Small intestine (tissue), 7 donors: ENCODE results near the gene USH2A. TPM values are rescaled to one million over a fixed set of nuclear protein-coding genes. Genes with fewer than 3 reads are reported as not detected.

Experiments
- DNase-seq, 2 donors: peaks; one replicate each; pipeline versions ENCODE4 v3.0.0 to v3.0.0-alpha.2; 2013
- FAIRE-seq: peaks from 2 replicates; lab custom pipeline; 2012; peaks lifted over from hg19 to GRCh38; lab: Jason Lieb, UNC
- H3K27ac ChIP-seq, 3 donors: one replicate each; pipeline ENCODE4 v1.5.1; 2013; ENCODE audit warnings: low read length in 2 of 3, mild to moderate bottlenecking in 2 of 3, control low read depth in 1 of 3, inconsistent platforms in 1 of 3, low read depth in 1 of 3, moderate library complexity in 1 of 3
- H3K27me3 ChIP-seq, 3 donors: one replicate each; pipeline ENCODE4 v1.6.1; 2013; ENCODE audit warnings: low read length in 3 of 3, inconsistent platforms in 1 of 3; ENCODE audit not compliant: control insufficient read depth in 3 of 3, insufficient read depth in 3 of 3
- H3K36me3 ChIP-seq, 3 donors: one replicate each; pipeline ENCODE4 v1.6.1; 2013; ENCODE audit warnings: low read length in 3 of 3, inconsistent platforms in 1 of 3, low read depth in 1 of 3, mild to moderate bottlenecking in 1 of 3, moderate library complexity in 1 of 3; ENCODE audit not compliant: control insufficient read depth in 3 of 3, insufficient read depth in 2 of 3
- H3K4me1 ChIP-seq, 3 donors: one replicate each; pipeline ENCODE4 v1.6.1; 2013; ENCODE audit warnings: low read length in 2 of 3, inconsistent platforms in 1 of 3, low read depth in 1 of 3, mild to moderate bottlenecking in 1 of 3, moderate library complexity in 1 of 3; ENCODE audit not compliant: control insufficient read depth in 3 of 3, insufficient read depth in 2 of 3
- H3K4me3 ChIP-seq, 3 donors: one replicate each; pipeline ENCODE4 v1.5.1; 2013; ENCODE audit warnings: low read length in 3 of 3, control low read depth in 1 of 3, inconsistent platforms in 1 of 3, low read depth in 1 of 3, mild to moderate bottlenecking in 1 of 3, moderate library complexity in 1 of 3
- H3K9me3 ChIP-seq, 2 donors: one replicate each; pipeline ENCODE4 v1.6.1; 2013; ENCODE audit warnings: low read depth in 1 of 2, low read length in 1 of 2; ENCODE audit not compliant: control insufficient read depth in 2 of 2, insufficient read depth in 1 of 2
- WGBS, 3 donors: extraction: QIAGEN DNeasy Blood & Tissue Kit; methylation state at CpG; one replicate each; pipeline ENCODE4 v1.1.7; 2013; 5-methylcytosine and 5-hydroxymethylcytosine counted together
- polyA plus RNA-seq, 4 donors: library from polyadenylated mRNA; stranded (reverse) in 3 of 4; unstranded in 1 of 4; fragments of 200-250 nt in 3 of 4; fragments of 120-200 nt in 1 of 4; gene quantifications; one replicate each; pipeline versions ENCODE4 v1.2.1 to v1.2.3, GENCODE V29; 2013
- donor health status: healthy with polysubstance abuse.
- donor health status: control.
- donor health status: control.
- donor health status: Bipolar disorder and iron deficiency.
- donor health status: healthy.

The USH2A gene
- polyA plus RNA-seq, 4 donors = under 0.01 to 0.07 TPM; not detected in 2

DNA sequence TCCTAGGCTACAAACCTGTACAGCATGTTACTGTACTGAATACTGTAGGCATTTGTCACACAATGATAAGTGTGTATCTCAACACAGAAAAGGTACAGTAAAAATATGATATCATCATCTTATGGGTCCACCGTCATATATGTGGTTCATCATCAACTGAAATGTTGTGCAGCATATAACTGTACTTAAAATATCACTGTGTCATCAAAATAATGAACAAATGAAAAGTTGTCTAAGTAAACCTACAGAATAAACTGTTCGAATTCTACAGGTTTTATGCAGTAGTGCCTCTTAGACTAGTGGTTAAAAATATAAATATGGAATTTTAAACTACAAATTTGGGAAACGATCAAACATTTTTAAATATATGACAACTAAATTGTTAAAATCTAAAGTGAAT lies 527.4 kb downstream of the USH2A start:
- FAIRE-seq (no peak), DNase-seq (no peak)
- H3K4me1 ChIP-seq = no peaks in the 10 kb centered on the region
- H3K27me3 ChIP-seq = no peaks in the 10 kb centered on the region
- WGBS, 3 donors = 85 to 88% (median 86%) methylated on average over 3 of the region's 3 CpGs
- H3K27ac ChIP-seq = no peak overlapping the region
- no peaks in the 10 kb centered on the region for H3K36me3 ChIP-seq
- H3K9me3 ChIP-seq = no peaks in the 10 kb centered on the region
- no peak overlapping the region for H3K4me3 ChIP-seq

- no peaks in the 10 kb centered on the region for H3K27me3 ChIP-seq
- 71 to 78% (median 76%) methylated on average over 2 of the region's 2 CpGs for WGBS, 3 donors
- no peak overlapping the region for H3K4me3 ChIP-seq
- no peaks in the 10 kb centered on the region for H3K36me3 ChIP-seq
- no peaks in the 10 kb centered on the region for H3K9me3 ChIP-seq
- H3K27ac ChIP-seq = no peak overlapping the region
- H3K4me1 ChIP-seq = no peaks in the 10 kb centered on the region
- no peak for DNase-seq
- no peak for FAIRE-seq
Observed at GRCh38 chr1:215895276-215895675, 528.0 kb downstream of the USH2A start.

GRCh38 chr1:215894617-215895016 lies 528.6 kb downstream of the USH2A start:
- DNase-seq (no peak), FAIRE-seq (no peak)
- H3K4me1 ChIP-seq = no peaks in the 10 kb centered on the region
- H3K27ac ChIP-seq = no peak overlapping the region
- no peak overlapping the region for H3K4me3 ChIP-seq
- no peaks in the 10 kb centered on the region for H3K36me3 ChIP-seq
- WGBS, 3 donors = 66 to 74% (median 68%) methylated on average over 4 of the region's 4 CpGs
- no peaks in the 10 kb centered on the region for H3K27me3 ChIP-seq
- no peaks in the 10 kb centered on the region for H3K9me3 ChIP-seq

DNA sequence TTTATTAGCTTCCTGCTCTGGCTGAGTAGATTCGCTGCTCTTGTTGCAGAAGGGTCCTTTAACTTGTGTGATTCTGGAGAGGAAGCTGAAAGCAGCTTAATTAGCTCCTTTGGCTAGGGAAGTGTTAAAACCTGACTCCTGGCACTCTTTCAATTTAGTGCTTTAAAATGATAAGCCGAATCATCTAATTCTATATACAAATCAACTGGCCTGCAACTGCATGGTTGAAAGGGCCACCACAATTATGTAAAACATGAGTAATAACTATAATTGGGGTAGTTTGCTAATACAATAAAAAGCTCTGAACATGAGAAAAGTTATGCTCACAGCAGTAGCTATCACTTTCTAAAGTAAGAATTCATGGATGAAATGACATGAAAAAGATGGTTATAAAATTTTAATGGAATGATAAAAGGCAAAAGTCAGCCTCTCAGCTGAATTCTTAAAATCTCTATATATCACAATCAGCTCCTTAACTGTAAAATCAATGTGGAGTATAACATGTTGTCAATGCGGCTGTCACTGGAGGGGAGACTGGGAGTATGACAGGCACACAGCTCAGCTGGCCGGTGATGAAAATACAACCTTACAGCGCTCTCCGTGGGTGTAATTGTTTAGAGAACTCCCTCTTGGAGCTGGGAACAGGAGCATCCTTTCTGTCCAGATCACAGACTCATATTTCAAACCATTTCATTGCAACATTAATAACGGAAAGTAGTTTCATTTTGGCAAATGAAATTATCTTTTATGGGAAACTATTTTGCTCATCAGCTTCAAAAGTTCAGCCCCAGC lies 531.8 kb downstream of the USH2A start:
- Histone ChIP-seq H3K9me3 (no peaks in the 10 kb centered on the region), H3K36me3 (no peaks in the 10 kb centered on the region), H3K27ac (no peak overlapping the region), H3K4me1 (no peaks in the 10 kb centered on the region), H3K27me3 (no peaks in the 10 kb centered on the region), H3K4me3 (no peak overlapping the region)
- DNase-seq (no peak), FAIRE-seq (no peak)
- 49 to 59% (median 53%) methylated on average over 7 of the region's 7 CpGs for WGBS, 3 donors

GRCh38 chr1:215890438-215890837 lies 532.8 kb downstream of the USH2A start:
- WGBS, 3 donors = 57 to 76% (median 65%) methylated on average over 3 of the region's 3 CpGs

GRCh38 chr1:215889871-215890270 lies 533.4 kb downstream of the USH2A start:
- FAIRE-seq (no peak), DNase-seq (no peak)
- no peaks in the 10 kb centered on the region for H3K9me3 ChIP-seq
- H3K27ac ChIP-seq = no peak overlapping the region
- no peaks in the 10 kb centered on the region for H3K36me3 ChIP-seq
- H3K27me3 ChIP-seq = no peaks in the 10 kb centered on the region
- 65 to 76% (median 75%) methylated on average over 3 of the region's 3 CpGs for WGBS, 3 donors
- H3K4me1 ChIP-seq = no peaks in the 10 kb centered on the region
- no peak overlapping the region for H3K4me3 ChIP-seq

More at GRCh38 chr1:215890438-215890837, 532.8 kb downstream of the USH2A start:
- DNase-seq (no peak), FAIRE-seq (no peak)
- Histone ChIP-seq H3K27ac (no peak overlapping the region), H3K9me3 (no peaks in the 10 kb centered on the region), H3K36me3 (no peaks in the 10 kb centered on the region), H3K4me3 (no peak overlapping the region), H3K27me3 (no peaks in the 10 kb centered on the region), H3K4me1 (no peaks in the 10 kb centered on the region)

DNA sequence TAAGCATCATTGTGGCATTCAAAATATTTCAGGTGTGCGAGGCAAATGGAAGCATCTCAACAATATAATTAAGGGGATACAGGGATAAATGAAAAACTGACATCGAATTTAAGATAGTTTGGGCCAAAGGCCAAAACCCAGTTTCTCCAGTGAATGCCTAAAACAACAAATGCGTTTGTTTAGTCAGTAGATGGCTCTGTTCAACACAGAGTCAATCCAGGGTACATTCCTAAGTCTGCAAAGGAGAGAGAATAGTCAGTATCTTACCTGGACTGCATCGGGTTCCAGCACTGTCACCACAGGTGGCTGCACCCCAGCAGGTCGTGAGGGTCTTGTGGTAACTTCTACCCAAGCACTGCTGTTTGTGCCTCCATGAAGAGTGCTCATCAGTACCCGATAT lies 535.1 kb downstream of the USH2A start:
- Histone ChIP-seq H3K4me3 (no peak overlapping the region), H3K27me3 (no peaks in the 10 kb centered on the region), H3K27ac (no peak overlapping the region), H3K9me3 (no peaks in the 10 kb centered on the region), H3K36me3 (no peaks in the 10 kb centered on the region), H3K4me1 (no peaks in the 10 kb centered on the region)
- DNase-seq (no peak), FAIRE-seq (no peak)
- 47 to 71% (median 52%) methylated on average over 6 of the region's 6 CpGs for WGBS, 3 donors

DNA sequence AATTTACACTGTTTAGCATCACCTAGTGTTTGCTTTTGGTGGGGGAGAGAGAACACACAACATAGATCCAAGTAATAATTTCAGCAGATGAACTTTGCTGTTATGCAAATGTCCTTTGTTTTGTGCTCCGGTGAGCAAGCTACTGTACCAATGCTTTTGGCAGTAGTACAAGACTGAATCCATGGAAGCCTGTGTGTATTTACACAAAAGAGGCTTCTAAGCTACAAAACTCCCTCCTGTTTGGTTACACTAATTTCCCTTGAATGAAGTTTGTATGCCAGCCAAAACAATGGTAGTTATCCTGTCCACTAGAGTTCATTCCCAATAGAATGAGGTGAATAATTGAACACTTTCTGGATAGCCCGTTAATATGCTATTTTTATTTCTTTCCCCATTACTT lies 535.6 kb downstream of the USH2A start:
- DNase-seq (no peak), FAIRE-seq (no peak)
- H3K36me3 ChIP-seq = no peaks in the 10 kb centered on the region
- H3K27me3 ChIP-seq = no peaks in the 10 kb centered on the region
- WGBS, 3 donors = 50 to 64% (median 56%) methylated on average over 2 of the region's 2 CpGs
- no peak overlapping the region for H3K27ac ChIP-seq
- H3K9me3 ChIP-seq = no peaks in the 10 kb centered on the region
- no peaks in the 10 kb centered on the region for H3K4me1 ChIP-seq
- H3K4me3 ChIP-seq = no peak overlapping the region

- Histone ChIP-seq H3K36me3 (no peaks in the 10 kb centered on the region), H3K4me3 (no peak overlapping the region), H3K4me1 (no peaks in the 10 kb centered on the region), H3K27ac (no peak overlapping the region), H3K27me3 (no peaks in the 10 kb centered on the region), H3K9me3 (no peaks in the 10 kb centered on the region)
- DNase-seq (no peak), FAIRE-seq (no peak)
- 67 to 77% (median 70%) methylated on average over 3 of the region's 3 CpGs for WGBS, 3 donors
Observed at GRCh38 chr1:215883004-215883403, 540.2 kb downstream of the USH2A start.
